Stimulated activated CD8-positive, alpha-beta memory T cell treated with anti-CD3 and anti-CD28 coated beads, Interleukin-4, amount 100 ng/mL, for 4 hours (primary cell): ENCODE data around the gene ZBTB9.

Experiments used
- DNase-seq, 2 donors: peaks; one replicate each; pipeline ENCODE4 v3.0.0-alpha.2; 2020; ENCODE audit warnings: low read depth in 2 of 2, low spot score in 1 of 2

Gene ZBTB9

DNA sequence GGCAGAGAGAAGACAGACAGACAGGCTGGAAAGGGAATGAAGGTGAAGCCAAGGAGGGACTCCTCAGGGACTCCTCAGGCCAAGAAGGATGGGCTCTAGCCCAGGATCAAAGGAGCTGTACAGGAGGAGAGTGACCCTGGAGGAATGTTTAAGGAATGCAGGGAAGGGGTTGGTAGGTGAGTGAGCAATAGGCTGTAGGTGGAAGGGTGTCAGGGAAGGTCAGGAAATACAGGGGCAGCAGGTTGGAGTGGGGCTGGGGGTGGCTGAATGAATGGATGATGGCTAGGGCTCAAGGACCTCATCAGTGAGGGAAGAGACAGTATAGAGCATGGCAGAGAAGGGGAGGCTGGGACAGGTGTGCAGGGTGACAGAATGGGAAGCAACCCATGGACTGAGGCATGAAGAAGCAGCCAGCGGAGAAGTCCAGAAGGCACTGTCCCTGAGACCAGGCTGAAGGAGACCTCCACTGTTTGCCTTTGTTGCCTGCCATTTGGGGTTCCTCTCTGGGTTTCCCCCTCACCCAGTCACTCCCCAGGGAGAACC, 21.3 kb upstream of the ZBTB9 start:
- DNase-seq = no peak

GRCh38 chr6:33433544-33434191, 20.7 kb upstream of the ZBTB9 start:
- DNase-seq = no peak

- no peak for DNase-seq
Measured at GRCh38 chr6:33434961-33435360, 19.4 kb upstream of the ZBTB9 start.

- no peak for DNase-seq
Measured at GRCh38 chr6:33437666-33438065, 16.7 kb upstream of the ZBTB9 start.

DNA sequence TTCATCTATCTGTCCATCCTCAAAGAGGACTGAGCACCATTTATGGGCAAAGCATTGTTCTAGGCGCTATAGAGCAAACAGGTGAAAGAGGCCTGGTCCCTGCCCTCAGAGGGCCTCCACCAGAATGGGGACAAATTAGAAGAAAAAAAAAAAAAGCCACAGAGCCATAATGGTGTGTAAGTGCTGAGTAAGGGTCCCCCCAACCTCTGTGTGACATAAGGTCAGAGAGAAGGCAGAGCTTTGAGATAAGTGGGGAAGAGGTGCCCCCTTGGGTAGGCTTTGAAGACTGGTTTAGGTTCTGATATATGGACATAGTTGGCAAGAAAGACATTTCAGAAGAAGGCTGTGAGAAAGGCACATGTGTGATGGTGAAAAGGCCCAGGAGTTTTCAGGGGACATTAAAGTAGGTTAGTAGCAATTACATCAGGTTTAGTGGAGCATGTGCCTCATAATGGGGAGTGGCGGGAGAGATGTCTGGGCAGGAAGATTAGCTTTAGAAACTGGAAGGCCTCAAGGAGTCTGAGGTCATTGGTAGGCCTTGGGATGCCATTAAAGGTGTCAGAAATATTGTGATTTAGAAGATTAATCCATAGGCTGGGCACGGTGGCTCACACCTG, 15.3 kb upstream of the ZBTB9 start:
- DNase-seq = no peak

- no peak for DNase-seq
Measured at GRCh38 chr6:33439956-33440648, 14.3 kb upstream of the ZBTB9 start.

DNA sequence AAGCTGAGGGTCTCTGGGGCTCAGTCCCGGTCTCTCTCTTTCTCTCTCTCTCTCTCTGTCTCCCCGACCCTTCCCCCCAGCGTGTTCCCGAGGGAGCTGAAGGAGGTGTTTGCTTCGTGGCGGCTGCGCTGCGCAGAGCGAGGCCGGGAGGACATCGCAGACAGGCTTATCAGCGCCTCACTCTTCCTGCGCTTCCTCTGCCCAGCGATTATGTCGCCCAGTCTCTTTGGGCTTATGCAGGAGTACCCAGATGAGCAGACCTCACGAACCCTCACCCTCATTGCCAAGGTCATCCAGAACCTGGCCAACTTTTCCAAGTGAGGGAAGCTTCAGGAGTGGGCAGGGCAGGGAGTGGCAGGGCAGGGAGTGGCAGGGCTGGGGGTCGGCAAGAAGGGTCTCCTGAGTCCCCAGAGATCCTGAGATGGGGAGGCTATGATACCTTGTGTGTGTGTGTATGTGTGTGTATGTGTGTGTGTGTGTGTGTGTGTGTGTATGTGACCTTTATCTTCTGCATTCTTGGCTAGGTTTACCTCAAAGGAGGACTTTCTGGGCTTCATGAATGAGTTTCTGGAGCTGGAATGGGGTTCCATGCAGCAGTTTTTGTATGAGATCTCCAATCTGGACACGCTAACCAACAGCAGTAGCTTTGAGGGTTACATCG, 13.6 kb upstream of the ZBTB9 start:
- no peak for DNase-seq

GRCh38 chr6:33441457-33441856, 12.9 kb upstream of the ZBTB9 start:
- DNase-seq = no peak

DNA sequence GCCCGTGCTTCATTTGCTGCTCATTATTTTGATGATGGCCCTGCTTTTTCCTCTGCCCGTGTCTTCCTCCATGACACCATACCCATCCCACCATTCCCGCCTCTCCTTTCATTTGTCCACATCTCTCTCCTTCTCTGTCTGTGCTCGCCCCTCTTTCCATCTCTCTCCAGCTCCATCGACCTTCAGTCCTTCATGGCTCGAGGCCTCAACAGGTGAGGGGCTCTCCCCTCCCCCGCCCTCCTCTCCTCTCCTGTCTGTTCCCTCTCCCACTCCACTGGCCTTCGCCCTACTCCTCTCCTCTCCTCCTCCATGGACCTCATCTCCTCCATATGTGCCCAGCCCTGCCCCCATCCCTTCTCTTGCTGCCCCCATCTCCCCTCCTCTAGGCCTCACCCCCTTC, 12.1 kb upstream of the ZBTB9 start:
- no peak for DNase-seq

DNA sequence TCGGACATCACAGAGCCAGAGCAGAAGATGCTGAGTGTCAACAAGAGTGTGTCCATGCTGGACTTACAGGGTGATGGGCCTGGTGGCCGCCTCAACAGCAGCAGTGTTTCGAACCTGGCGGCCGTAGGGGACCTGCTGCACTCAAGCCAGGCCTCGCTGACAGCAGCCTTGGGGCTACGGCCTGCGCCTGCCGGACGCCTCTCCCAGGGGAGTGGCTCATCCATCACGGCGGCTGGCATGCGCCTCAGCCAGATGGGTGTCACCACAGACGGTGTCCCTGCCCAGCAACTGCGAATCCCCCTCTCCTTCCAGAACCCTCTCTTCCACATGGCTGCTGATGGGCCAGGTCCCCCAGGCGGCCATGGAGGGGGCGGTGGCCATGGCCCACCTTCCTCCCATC, 11.4 kb upstream of the ZBTB9 start:
- DNase-seq = no peak

- no peak for DNase-seq
Measured at GRCh38 chr6:33443619-33444504, 10.5 kb upstream of the ZBTB9 start.

DNA sequence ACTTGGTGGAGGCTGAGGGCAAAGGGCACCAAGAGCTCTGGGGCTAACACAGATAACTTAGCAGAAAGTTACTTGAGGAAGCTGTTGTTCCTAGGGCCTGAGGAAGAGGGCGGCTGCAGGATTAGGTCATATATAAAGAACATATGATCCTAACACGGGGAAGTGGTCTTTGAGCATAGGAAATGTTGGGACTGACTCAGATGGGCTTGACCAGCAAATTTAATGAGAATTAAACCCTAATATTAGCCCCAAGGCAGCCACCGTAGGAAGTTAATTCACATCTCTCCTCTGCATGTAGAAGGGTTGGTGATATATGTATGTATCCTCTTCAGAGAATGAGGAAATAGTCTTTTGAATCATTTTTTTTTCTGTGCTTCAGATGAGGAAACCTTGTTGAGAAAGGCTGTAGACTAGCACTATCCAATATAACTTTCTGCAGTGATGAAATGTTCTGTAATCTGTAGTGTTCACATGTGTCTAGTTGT, 9.2 kb upstream of the ZBTB9 start:
- no peak for DNase-seq

DNA sequence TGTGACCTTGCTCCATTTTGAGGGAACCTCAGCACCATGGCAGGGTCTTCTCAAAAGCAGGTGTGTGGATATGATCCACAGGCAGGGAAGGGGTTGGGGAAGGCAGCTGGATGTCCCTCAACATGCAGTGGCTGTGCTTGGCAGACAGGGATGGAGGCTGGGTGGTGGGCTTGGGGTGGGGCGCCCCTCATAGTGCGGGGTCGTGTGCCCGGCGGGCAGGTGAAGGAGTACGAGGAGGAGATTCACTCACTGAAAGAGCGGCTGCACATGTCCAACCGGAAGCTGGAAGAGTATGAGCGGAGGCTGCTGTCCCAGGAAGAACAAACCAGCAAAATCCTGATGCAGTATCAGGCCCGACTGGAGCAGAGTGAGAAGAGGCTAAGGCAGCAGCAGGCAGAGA, 8.0 kb upstream of the ZBTB9 start:
- no peak for DNase-seq

DNA sequence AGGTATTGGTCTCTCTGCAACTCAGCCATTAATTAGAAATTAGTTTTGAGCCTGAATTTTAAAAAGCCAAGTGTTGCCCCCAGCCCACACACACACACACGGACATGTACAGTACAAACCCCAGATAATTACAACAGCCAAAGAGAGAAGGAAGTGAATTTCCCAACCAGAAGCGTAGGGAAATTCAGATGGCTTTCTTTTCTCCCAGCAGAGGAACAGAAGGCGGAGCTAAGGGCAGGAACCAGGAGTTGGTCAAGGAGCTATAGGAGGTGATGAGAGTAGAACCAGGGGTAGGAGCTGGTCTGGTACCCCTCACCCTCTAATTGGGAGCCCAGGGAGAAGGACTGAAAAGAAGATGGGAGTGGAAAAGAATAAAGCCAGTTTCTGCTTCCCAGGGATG, 3.9 kb upstream of the ZBTB9 start:
- DNase-seq = no peak

DNA sequence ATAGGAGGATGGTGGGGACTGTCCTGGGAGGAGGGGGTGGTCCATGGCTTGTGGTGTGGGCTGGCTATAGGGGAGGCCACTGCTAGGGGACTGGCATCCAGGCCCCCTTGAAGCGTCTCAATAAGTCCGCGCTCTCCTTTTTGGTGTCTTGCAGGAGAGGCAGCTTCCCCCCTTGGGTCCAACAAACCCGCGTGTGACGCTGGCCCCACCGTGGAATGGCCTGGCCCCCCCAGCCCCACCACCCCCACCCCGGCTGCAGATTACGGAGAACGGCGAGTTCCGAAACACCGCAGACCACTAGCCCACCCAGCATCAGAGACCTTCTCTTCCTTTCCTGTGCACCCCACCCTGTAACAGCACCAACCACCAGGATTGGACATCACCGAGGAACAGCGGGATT, 2.8 kb upstream of the ZBTB9 start:
- DNase-seq = no peak

GRCh38 chr6:33452496-33452895, 1.9 kb upstream of the ZBTB9 start:
- no peak for DNase-seq

- DNase-seq = no peak
Measured at GRCh38 chr6:33453393-33454008, 875 bp upstream of the ZBTB9 start.

DNA sequence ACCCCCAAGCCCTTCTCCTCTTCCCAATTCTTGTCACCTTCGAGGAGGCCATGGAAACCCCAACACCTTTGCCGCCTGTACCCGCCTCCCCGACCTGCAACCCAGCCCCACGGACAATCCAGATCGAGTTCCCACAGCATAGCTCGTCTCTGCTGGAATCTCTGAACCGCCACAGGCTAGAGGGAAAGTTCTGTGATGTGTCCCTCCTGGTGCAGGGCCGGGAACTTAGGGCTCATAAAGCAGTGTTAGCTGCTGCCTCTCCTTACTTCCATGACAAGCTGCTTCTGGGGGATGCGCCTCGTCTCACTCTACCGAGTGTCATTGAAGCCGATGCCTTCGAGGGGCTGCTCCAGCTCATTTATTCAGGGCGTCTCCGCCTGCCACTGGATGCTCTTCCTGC, 675 bp downstream of the ZBTB9 start:
- DNase-seq = no peak

- DNase-seq = no peak
Measured at GRCh38 chr6:33456156-33456555, 1.8 kb downstream of the ZBTB9 start.

GRCh38 chr6:33458676-33459075, 4.3 kb downstream of the ZBTB9 start:
- no peak for DNase-seq
